Neuronal stem cell (in vitro differentiated cells): Measurements from ENCODE around the gene SRGAP2C.
"Not testable (repeated sequence)": the region's sequence is repeated elsewhere in the genome, so short reads cannot be mapped to it uniquely, and the experiment has no call there.

ENCODE experiments used
- DNase-seq: peaks from one replicate; pipeline ENCODE4 v3.0.0-alpha.2; 2013; ENCODE audit warnings: low spot score
- H2AFZ ChIP-seq: one replicate; pipeline ENCODE4 v1.6.1; 2013; ENCODE audit warnings: mild to moderate bottlenecking, low read length, inconsistent platforms
- H2AK5ac ChIP-seq: 2 replicates; pipeline ENCODE4 v1.6.1; 2013; ENCODE audit warnings: low read depth, mild to moderate bottlenecking, inconsistent platforms, low read length, moderate library complexity, mixed read lengths
- H2BK120ac ChIP-seq: 2 replicates; pipeline ENCODE4 v1.6.1; 2013; ENCODE audit warnings: low read depth, mild to moderate bottlenecking, inconsistent platforms, low read length, moderate library complexity, mixed read lengths
- H2BK12ac ChIP-seq: one replicate; pipeline ENCODE4 v1.6.1; 2013; ENCODE audit warnings: low read length, inconsistent platforms
- H2BK15ac ChIP-seq: 2 replicates; pipeline ENCODE4 v1.6.1; 2013; ENCODE audit warnings: mild to moderate bottlenecking, low read length, inconsistent platforms, mixed read lengths
- H2BK5ac ChIP-seq: one replicate; pipeline ENCODE4 v1.6.1; 2013; ENCODE audit warnings: inconsistent platforms, mild to moderate bottlenecking, low read length, moderate library complexity
- H3K14ac ChIP-seq: one replicate; pipeline ENCODE4 v1.6.1; 2013; ENCODE audit warnings: low read length, inconsistent platforms
- H3K18ac ChIP-seq: 2 replicates; pipeline ENCODE4 v1.6.1; 2013; ENCODE audit warnings: low read length, inconsistent platforms
- H3K23ac ChIP-seq: 2 replicates; pipeline ENCODE4 v1.6.1; 2013; ENCODE audit warnings: low read depth, mild to moderate bottlenecking, mixed read lengths, low read length, inconsistent platforms; ENCODE audit not compliant: poor library complexity
- H3K27ac ChIP-seq: replicated peaks from 3 replicates; pipeline ENCODE4 v1.5.1; 2013; ENCODE audit warnings: low read length, inconsistent platforms
- H3K27me3 ChIP-seq, 3 experiments: 2 replicates each; pipeline ENCODE4 v1.6.1; 2013; ENCODE audit warnings: low read length in 3 of 3, mild to moderate bottlenecking in 2 of 3, inconsistent platforms in 1 of 3, low read depth in 1 of 3, mixed read lengths in 1 of 3, moderate library complexity in 1 of 3; ENCODE audit not compliant: control insufficient read depth in 3 of 3, insufficient read depth in 3 of 3
- H3K36me3 ChIP-seq, 2 donors: replicated peaks in 1 of 2; 2 replicates each; pipeline ENCODE4 v1.6.1; 2013; ENCODE audit warnings: low read length in 2 of 2; ENCODE audit not compliant: control insufficient read depth in 2 of 2, insufficient read depth in 2 of 2
- H3K4ac ChIP-seq: 2 replicates; pipeline ENCODE4 v1.6.1; 2013; ENCODE audit warnings: inconsistent platforms, mild to moderate bottlenecking, low read length, moderate library complexity
- H3K4me1 ChIP-seq, 2 donors: 1 replicate in 1 of 2; 2 replicates in 1 of 2; pipeline ENCODE4 v1.6.1; 2013; ENCODE audit warnings: low read length in 2 of 2, low read depth in 1 of 2; ENCODE audit not compliant: control insufficient read depth in 2 of 2, insufficient read depth in 1 of 2
- H3K4me2 ChIP-seq: one replicate; pipeline ENCODE4 v1.6.1; 2013; ENCODE audit warnings: mild to moderate bottlenecking, low read length, inconsistent platforms; ENCODE audit not compliant: insufficient read depth, poor library complexity, severe bottlenecking
- H3K4me3 ChIP-seq, 2 donors: 2 replicates each; pipeline ENCODE4 v1.5.1; 2013; ENCODE audit warnings: low read length in 2 of 2, mild to moderate bottlenecking in 2 of 2, inconsistent platforms in 1 of 2, moderate library complexity in 1 of 2
- H3K79me1 ChIP-seq: one replicate; pipeline ENCODE4 v1.6.1; 2013; ENCODE audit warnings: low read depth, mild to moderate bottlenecking, inconsistent platforms, low read length, moderate library complexity
- H3K9ac ChIP-seq: one replicate; pipeline ENCODE4 v1.6.1; 2013; ENCODE audit warnings: mild to moderate bottlenecking, low read depth, low read length, inconsistent platforms; ENCODE audit not compliant: poor library complexity
- H3K9me3 ChIP-seq, 2 donors: replicated peaks in 1 of 2; 2 replicates each; pipeline versions ENCODE3 to v1.6.1; 2013; ENCODE audit warnings: low read length in 2 of 2, mild to moderate bottlenecking in 2 of 2, inconsistent platforms in 1 of 2, low read depth in 1 of 2, mixed read lengths in 1 of 2, moderate library complexity in 1 of 2; ENCODE audit not compliant: control insufficient read depth in 2 of 2, insufficient read depth in 1 of 2
- H4K8ac ChIP-seq: one replicate; pipeline ENCODE4 v1.6.1; 2013; ENCODE audit warnings: low read depth, mild to moderate bottlenecking, inconsistent platforms, low read length, moderate library complexity
- H4K91ac ChIP-seq: one replicate; pipeline ENCODE4 v1.6.1; 2013; ENCODE audit warnings: low read length, low read depth, mild to moderate bottlenecking, inconsistent platforms; ENCODE audit not compliant: poor library complexity
- WGBS, 2 donors: extraction: QIAGEN DNeasy Blood & Tissue Kit; methylation state at CpG; one replicate each; pipeline ENCODE4 v1.1.7; 2013; ENCODE audit warnings: missing lambda C conversion rate in 2 of 2, mixed read lengths in 1 of 2; ENCODE audit not compliant: insufficient read length in 2 of 2, insufficient replicate concordance in 1 of 2; ENCODE audit errors: extremely low coverage in 2 of 2; 5-methylcytosine and 5-hydroxymethylcytosine counted together

The SRGAP2C gene

GRCh38 chr1:121315509-121315908 is 130.7 kb downstream of the SRGAP2C start:
- not testable (repeated sequence) for H3K79me1 ChIP-seq, H4K8ac ChIP-seq, H3K4ac ChIP-seq, H2BK15ac ChIP-seq, H3K4me2 ChIP-seq, H2AK5ac ChIP-seq, H3K9ac ChIP-seq, H3K9me3 ChIP-seq, H2BK120ac ChIP-seq, H2AFZ ChIP-seq, DNase-seq, H3K27ac ChIP-seq, H2BK5ac ChIP-seq, H2BK12ac ChIP-seq, H3K4me3 ChIP-seq, H4K91ac ChIP-seq, H3K23ac ChIP-seq, H3K4me1 ChIP-seq, H3K27me3 ChIP-seq, H3K18ac ChIP-seq, H3K36me3 ChIP-seq, H3K14ac ChIP-seq

- WGBS, 2 donors, result no CpG with 5 or more reads among the region's 3 CpGs
Measured at GRCh38 chr1:121316081-121316480, 131.3 kb downstream of the SRGAP2C start.

GRCh38 chr1:121317491-121318468 is 133.0 kb downstream of the SRGAP2C start:
- H4K91ac ChIP-seq, H2AFZ ChIP-seq, H3K79me1 ChIP-seq, H3K4me3 ChIP-seq, DNase-seq, H3K36me3 ChIP-seq, H3K9ac ChIP-seq, H3K9me3 ChIP-seq, H3K27ac ChIP-seq, H4K8ac ChIP-seq, H3K14ac ChIP-seq, H3K4me2 ChIP-seq, H3K18ac ChIP-seq, H2BK15ac ChIP-seq, H2BK120ac ChIP-seq, H2AK5ac ChIP-seq, H2BK12ac ChIP-seq, H3K27me3 ChIP-seq, H2BK5ac ChIP-seq, H3K4ac ChIP-seq, H3K4me1 ChIP-seq, H3K23ac ChIP-seq: not testable (repeated sequence)
- no CpG with 5 or more reads among the region's 11 CpGs for WGBS, 2 donors

More at GRCh38 chr1:121316081-121316480, 131.3 kb downstream of the SRGAP2C start:
- not testable (repeated sequence) for H2BK15ac ChIP-seq, H3K9me3 ChIP-seq, H3K18ac ChIP-seq, H3K23ac ChIP-seq, H2BK5ac ChIP-seq, H3K14ac ChIP-seq, H3K27me3 ChIP-seq, H2BK120ac ChIP-seq, H3K4me2 ChIP-seq, H2AFZ ChIP-seq, H4K91ac ChIP-seq, H3K79me1 ChIP-seq, H3K27ac ChIP-seq, H3K9ac ChIP-seq, H2AK5ac ChIP-seq, H3K4me1 ChIP-seq, H4K8ac ChIP-seq, H3K4ac ChIP-seq, H3K4me3 ChIP-seq, DNase-seq, H3K36me3 ChIP-seq, H2BK12ac ChIP-seq

- H2BK120ac ChIP-seq, H3K27me3 ChIP-seq, H3K9me3 ChIP-seq, H3K4me2 ChIP-seq, H3K4me1 ChIP-seq, H3K36me3 ChIP-seq, H2BK12ac ChIP-seq, H3K18ac ChIP-seq, H2BK15ac ChIP-seq, DNase-seq, H2BK5ac ChIP-seq, H3K4ac ChIP-seq, H3K27ac ChIP-seq, H2AK5ac ChIP-seq, H3K23ac ChIP-seq, H3K14ac ChIP-seq, H3K9ac ChIP-seq, H2AFZ ChIP-seq, H3K4me3 ChIP-seq, H3K79me1 ChIP-seq, H4K91ac ChIP-seq, H4K8ac ChIP-seq: not testable (repeated sequence)
- no CpG with 5 or more reads among the region's 2 CpGs for WGBS, 2 donors
Measured at GRCh38 chr1:121318687-121319086, 133.9 kb downstream of the SRGAP2C start.
